Measurements from ENCODE around the gene LYRM4.

Gene LYRM4

DNA sequence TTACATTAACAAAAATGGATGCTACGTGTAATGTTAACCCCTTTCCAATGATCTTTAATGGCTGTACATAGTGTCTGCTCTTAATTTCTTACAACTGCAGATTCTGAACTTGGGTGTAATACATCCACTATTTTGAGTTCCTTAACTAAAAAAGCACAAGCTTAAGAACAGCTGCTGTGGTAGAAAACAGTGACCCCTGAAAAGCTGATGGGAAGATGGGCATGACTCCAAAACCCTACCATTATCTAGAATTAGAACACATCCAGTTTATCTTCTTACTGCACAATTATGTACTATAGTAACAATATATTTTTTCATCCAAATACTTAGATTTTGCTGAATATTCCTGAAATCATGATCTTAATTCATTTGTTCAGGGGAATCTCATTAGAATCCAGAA, 49.3 kb downstream of the LYRM4 start:
- DNase-seq (ENCODE audit: low read depth, low spot score) = no peak
- no peak overlapping the region for H3K27ac ChIP-seq

DNA sequence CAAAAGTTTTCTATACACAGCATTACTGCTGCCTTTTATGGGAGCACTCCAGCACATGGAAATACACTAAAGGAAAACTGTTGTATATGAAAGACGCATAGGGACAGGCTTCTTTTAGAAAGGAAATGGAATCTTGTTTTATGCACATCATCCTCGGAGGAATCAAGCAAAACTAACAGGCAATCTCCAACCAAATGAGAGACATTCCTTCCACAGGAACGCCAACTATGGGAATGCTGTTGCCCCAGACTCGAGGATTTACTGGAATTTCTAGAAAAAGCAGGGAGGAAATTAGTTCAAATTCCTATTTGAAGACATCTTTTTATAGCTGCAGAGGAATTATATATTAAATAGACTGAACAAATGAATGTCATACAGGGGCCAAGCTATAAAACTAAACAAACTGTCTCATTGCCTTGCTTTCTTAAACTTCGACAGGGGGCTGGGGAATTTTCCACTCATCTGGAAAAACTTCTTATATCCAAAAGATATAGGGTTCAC, 52.2 kb downstream of the LYRM4 start:
- no peak overlapping the region for H3K27ac ChIP-seq
- no peak for DNase-seq (ENCODE audit: low read depth, low spot score)

DNA sequence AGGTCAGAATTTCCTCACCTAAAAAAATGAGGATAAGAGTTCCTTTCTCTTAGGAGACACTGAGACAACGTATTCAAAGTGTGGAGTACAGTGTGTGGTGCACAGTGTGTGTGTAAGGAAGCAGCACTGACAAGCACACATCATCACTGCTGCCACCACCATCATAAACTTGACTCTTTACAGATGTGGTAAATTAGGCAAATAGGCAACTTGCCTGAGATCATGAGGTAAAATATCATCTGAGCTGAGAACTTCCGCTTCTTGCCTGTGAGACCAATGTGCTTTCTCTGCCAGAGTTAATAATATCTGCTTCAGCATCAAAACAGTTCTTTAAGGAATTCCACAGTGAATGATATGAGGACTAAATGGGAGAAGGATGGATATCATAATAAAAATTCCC, 52.7 kb downstream of the LYRM4 start:
- no peak for DNase-seq (ENCODE audit: low read depth, low spot score)
- H3K27ac ChIP-seq = no peak overlapping the region

DNA sequence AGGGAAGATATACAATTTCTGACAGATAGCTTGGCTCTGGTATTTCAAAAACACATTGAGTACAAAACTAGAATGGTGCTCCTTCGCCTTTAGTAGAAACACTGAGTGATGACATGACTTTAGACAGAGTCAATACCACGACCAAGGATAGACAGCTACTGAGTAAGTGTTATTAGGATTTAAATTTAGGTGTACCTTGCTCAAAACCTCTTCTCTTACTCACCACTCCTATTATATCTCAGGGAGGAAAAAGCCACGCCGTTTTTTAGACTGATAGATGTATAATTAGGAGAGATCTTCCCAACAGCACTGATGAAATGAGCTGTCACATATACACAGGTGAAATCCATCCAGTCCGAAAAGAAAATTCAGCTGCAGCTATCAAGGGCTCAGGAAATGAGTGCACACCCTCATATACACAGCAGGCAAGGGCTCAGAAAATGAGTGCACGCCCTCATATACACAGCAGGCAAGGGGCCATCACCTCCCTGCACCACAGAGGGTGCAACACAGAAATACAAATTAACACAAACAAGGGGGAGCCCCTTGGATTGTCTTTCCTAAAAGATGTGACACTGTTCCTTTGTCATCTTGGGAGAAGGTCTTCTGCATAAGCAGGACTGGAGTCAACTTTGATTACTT, 53.7 kb downstream of the LYRM4 start:
- DNase-seq (ENCODE audit: low read depth, low spot score) = no peak
- no peak overlapping the region for H3K27ac ChIP-seq

DNA sequence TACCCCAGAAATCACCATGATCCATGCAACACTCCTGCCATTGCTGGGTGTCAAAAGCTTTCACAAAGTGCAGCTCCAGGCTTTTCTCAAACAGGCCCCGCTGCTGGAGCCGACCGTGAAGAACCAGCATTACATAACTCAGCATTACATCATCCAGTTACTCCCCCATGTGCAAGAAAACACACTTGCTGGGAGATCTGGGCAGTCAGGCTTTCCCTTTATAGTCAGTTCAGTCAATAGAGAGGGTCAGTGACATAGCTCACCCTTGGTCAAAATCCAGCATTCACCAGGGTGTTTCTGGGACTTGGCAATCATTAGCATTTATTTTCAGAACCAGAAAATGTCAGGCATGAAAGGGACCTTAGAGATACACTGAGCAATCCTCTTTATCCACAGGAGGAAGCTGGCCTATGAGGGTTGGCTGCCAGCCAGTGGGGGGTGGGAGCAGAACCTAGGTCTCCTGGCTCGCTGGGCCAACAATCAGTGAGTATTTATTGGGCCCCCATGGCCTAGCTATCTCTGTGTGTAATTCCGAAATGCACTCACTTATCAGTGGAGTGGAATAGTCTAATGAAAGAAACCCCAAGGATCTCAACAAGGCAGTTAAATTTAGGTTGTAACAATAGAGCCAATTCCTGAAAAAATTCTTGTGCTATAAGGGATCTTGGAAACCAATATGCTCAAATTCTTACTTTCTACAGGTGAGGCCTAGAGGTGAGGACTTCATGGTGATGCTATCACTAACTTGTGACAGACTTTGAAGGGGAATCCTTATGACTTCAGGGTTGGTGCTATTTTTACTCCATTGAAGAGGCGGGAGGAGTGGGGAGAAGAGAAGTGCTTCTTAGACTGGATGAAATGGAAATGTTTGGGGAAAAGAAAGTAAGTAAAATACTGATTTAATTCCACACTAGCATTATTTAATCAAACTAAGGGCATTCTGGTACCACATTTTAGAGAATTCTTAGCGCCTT, 54.6 kb downstream of the LYRM4 start:
- no peak for DNase-seq (ENCODE audit: low read depth, low spot score)
- peak overlapping the region; percentile 11 for H3K27ac ChIP-seq

DNA sequence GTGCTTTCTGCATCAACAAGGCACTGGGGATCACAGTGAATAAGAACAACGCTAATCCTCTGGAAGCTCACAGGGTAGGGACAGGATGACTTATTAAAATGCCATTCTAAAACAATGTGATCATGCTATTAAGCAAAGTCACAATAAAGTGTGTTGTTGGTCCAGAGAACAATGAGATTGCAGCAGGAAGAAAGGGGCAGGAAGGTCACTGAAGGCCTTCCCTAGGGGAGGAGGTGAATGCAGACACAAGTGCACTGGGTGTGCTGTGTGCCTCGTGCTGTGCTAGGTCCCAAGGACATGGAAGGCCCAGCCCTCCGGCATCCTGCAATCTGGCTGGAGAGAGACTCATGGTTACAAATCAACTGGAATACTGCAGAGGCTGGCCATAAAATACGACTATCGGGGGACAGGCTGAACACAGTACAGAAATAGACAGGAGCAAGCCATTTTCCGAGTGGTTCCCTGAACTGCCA, 55.7 kb downstream of the LYRM4 start:
- no peak for DNase-seq (ENCODE audit: low read depth, low spot score)
- peak overlapping the region; percentile 11 for H3K27ac ChIP-seq

DNA sequence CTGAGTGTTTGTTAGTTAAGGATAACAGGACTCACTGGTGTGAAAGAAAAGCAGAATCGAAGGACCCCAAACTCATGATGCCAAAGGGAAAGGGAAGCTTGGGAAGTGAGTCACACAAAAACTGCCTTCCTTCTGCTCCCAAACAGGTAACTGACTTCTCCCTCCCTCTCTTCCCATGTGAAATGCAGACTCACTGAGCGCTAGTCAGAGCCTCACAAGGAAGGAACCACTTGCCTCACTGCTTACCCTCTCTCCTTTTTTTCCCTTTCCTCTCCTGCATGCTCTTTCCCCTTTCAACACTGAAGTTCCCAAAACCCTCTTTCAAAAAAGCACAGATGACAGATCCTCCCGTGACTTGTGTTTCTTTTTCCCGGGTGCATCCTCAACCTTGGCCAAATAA, 56.4 kb downstream of the LYRM4 start:
- peak overlapping the region; percentile 11 for H3K27ac ChIP-seq
- no peak for DNase-seq (ENCODE audit: low read depth, low spot score)

DNA sequence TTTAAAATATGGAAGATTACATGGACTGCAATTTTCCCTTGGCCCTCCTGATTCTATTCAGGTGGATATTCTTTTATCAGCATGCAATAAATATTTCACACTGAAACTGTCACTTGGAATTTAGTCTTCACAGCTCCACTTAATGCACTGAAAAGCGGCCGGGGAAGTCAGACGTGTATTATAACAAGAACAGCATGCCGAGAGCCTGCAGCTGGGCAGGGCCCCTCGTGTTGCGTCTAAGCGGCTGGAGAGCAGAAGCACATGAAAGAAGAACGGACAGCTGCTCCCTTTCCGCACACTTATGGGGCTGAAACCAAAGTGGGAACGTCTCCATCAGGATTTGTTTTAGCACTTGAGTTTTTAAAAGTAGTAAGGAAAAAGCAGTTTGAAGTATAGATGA, 57.2 kb downstream of the LYRM4 start:
- H3K27ac ChIP-seq = no peak overlapping the region
- no peak for DNase-seq (ENCODE audit: low read depth, low spot score)

DNA sequence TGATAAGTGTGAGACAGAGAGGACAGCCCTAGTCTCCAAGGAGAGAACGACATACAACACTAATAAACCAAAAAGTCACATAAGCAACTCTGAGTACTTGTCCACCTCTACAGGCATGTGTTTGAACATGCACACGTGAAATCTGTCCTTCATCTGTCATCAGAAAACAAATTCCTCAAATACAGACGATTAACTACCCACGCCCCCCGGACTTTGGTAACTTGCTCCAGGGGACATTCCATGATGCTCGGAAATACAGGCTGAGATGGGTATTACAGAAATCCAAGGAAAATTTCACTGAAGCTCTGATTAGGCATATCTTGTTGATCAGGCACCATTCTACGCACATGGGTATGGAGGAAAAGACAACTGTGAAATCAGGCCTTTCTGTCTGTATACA, 57.8 kb downstream of the LYRM4 start:
- no peak for DNase-seq (ENCODE audit: low read depth, low spot score)
- H3K27ac ChIP-seq = no peak overlapping the region

DNA sequence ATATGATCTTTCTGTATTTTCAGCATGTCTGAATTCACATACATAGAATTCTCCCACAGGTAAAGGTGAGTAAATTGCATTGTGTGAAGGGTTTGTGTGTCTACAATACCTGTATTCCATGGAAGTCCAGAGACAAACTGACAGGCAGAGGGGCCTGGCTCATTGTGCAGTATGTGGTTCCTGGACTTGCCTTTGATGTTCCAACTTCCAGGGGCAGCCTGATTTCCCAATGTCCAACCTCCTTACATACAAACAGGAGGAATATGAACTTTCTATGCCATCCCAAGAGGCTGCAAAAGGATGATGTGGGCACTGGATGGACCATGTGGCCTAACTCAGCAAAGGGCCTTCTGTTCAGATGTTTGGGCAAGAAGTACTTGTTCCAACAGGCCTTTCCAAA, 58.5 kb downstream of the LYRM4 start:
- H3K27ac ChIP-seq = no peak overlapping the region

DNA sequence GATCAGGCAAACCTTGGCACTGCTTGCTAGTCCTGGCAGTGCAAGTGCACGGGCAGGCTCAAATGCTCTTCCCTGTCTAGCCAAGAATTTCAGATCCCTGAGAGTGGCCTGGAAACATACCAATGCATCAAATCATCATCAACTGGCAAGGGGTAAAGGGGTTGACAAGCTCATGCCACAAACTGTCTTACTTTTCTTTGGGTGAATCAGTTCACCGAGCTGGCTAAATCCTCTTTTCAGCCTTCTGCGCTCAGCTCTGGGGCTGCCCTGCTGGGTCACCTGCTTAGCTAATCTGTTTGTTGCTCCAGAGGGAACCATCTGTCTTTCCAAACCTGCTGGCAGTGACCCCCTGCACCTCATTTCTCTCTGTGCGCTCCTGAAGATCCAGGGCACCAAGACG, 59.5 kb downstream of the LYRM4 start:
- DNase-seq (ENCODE audit: low read depth, low spot score) = no peak
- H3K27ac ChIP-seq = no peak overlapping the region

More for the DNA sequence above, 58.5 kb downstream of the LYRM4 start:
- DNase-seq (ENCODE audit: low read depth, low spot score) = no peak

DNA sequence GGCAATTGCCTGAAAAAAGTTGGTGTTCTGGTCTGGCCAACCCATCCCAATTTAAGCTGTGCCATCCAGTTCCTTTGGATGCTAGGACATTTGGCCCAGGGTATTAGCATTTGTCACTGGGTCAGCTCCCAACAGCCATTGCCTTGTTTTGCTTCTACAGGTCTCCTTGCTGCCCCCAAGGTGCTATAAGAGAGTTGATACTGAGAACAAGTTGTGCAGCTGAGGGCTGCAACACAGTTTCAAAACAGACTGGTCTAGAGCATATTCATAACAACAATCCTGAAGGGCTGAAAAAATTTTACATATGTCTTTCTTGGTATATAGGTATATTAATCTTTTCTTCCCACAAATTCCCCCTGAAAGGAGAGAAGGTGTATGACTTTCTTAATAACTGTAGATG, 61.0 kb downstream of the LYRM4 start:
- no peak overlapping the region for H3K27ac ChIP-seq
- no peak for DNase-seq (ENCODE audit: low read depth, low spot score)

DNA sequence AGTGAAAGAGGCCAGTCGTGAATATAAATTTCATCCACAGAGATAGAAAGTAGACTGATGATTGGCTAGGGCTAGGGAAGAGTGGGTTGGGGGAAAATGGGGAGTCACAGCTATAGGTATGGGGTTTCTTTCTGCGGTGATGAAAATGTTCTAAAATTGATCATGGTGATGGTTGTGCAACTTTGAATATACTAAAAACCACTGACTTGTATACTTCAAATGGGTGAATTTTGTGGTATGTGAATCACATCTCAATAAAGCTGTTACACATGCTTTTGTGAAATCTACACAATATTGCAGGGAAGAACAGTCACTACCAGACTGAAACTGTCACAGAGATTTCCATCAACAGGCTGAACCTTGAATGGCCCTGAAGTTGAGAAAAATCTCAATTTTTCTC, 61.5 kb downstream of the LYRM4 start:
- no peak overlapping the region for H3K27ac ChIP-seq
- no peak for DNase-seq (ENCODE audit: low read depth, low spot score)

DNA sequence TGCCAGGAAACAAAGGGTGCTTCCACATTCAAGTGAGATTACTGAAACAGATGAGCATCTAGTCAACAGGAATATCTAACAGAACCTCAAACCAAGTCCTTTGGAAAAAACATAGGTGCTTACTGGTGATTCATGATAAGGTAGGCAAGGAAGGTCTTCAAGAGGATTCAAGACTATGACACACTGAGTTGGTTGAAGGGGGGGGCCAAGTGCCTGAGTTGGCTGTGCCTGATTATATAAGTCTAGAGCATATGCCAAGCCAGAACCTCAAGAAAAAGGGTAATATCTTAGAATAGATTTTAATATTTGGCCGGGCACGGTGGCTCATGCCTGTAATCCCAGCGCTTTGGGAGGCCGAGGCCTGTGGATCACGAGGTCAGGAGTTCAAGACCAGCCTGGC, 63.7 kb downstream of the LYRM4 start:
- DNase-seq (ENCODE audit: low read depth, low spot score) = no peak
- no peak overlapping the region for H3K27ac ChIP-seq

DNA sequence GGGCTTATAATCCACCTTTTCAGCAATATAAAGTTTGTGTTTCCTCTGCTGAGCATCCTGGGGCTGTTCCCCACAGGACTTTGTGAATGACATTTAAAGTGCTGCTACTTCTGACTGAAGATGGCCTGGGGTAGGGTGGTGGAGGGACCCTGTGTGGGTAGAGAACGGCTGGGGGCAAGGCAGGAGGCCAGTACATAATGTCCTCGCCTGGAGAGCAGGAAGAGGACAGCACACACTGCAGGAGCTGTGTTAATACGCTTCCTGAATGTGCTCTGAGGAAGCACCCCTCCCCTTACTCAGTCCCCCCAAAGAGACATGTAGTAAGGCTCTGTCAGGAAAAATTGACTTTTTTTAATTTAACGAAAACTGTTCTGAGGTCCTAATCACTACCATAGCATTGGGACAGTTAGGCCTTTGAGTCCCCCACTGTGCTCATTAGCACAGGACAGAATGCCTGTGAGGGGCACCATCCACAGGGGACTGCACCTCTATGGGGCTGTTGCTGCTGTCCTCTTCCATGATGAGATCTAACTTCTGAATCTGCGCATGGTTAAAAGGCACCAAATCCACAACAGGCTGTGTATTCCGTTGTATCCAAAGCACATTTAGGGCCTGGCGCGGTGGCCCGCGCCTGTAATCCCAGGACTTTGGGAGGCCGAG, 68.5 kb downstream of the LYRM4 start:
- H3K27ac ChIP-seq = no peak overlapping the region
- no peak for DNase-seq (ENCODE audit: low read depth, low spot score)

DNA sequence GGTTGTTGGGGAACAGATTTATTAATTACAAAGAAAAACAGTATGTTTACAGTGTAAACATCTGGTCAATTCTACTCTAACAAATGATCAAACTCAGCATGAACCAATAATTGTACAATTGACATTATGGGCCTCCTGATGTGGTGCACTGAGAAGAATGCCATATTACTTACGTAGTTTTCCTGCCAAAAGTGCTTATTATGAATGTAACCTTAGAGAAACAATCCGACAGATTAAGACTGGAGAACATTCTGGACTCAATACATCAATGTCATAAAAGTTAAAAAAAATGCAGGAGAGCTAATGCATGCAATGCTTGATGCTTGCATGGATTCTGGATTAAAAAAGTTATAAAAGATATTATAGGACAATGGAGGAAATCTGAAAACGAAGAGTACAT, 69.0 kb downstream of the LYRM4 start:
- no peak for DNase-seq (ENCODE audit: low read depth, low spot score)
- H3K27ac ChIP-seq = no peak overlapping the region

DNA sequence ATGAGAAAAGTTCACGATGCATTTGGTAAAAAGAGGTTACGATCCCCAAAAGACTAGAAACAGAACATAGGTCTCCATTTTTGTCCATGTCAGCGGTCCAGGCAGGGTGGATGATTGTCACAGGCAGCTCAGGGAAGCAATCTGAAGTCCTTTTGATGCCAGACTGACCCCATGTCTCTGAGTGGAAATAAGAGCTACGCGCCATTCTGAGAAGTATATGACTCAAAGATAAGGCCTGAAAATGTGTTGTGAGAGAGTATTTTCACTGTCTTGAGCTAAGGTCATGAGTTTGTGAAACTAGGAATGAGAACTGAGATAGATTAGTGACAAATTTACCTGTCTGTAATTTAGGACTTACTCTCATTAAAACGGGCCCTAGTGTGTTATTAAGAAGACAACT, 69.5 kb downstream of the LYRM4 start:
- DNase-seq (ENCODE audit: low read depth, low spot score) = no peak
- H3K27ac ChIP-seq = no peak overlapping the region

DNA sequence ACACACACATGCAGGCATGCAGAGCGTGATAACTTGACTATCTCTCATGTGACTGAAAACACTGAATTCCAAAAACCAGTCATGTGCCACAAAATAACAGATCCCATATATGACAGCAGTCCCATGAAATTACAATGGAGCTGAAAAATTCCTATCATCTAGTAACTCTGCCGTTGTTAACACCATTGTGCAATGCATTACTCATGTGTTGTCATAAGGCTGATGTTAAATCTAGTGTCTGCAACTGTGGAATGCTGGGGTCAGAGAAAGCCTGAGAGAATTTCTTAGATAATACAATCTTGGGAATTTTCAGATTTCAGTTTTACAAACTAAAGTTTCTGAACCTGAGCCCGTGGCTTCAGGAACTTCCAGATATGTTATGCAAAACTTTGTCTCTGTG, 70.2 kb downstream of the LYRM4 start:
- H3K27ac ChIP-seq = peak overlapping the region; percentile 11
- DNase-seq (ENCODE audit: low read depth, low spot score) = peak; percentile 22

DNA sequence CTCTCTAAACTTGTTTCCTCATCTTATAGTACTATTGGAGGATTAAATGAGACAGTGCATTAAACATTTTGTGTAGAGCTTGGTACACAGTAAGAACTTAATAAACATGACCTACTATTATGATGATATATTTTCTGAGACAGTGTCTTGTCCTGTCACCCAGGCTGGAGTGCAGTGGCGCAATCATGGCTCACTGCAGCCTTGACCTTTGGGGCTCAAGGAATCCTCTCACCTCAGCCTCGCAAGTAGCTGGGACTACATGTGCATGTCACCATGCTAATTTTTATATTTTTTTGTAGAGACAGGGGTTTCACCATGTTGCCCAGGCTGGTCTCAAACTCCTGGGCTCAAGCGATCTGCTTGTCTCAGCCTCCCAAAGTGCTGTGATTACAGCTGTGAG, 72.1 kb downstream of the LYRM4 start:
- no peak overlapping the region for H3K27ac ChIP-seq
- DNase-seq (ENCODE audit: low read depth, low spot score) = no peak

DNA sequence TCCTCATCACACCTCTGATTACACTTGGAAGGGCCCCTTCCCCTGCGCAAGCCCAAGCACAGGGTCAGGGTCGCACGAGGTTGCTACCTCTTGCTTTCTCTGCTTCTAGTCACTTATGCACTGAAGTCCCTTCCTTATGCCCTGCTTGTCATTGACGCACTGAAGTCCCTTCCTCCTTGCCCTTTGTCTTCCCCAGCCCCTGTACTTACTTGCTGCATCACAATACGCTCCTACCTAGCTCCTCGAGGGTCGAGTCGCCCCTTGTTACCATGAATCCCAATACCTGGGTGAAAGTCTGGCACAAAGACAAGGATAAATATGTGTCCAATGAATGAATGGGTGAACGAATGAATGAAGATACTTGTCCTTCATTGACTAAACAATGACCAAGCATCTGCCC, 75.9 kb downstream of the LYRM4 start:
- no peak for DNase-seq (ENCODE audit: low read depth, low spot score)
- H3K27ac ChIP-seq = no peak overlapping the region

DNA sequence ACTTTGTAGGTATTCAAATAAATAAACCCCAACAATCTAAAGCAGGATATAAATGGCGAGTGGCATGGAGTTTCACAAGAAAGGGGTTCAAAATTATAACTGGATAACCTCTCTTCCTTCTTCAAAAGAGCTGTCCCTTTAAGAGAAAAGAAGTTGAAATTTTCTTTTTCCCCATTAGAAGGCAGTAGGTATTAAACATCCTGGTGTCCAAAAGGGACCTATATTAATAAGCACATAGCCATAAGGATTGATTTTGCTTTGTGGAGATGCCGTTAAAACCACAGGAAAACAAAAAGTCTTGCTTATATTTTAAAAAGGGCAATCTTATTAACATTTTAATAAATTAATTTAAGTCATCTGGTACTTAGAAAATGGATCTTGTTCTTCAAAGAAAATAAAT, 76.5 kb downstream of the LYRM4 start:
- no peak for DNase-seq (ENCODE audit: low read depth, low spot score)

More for the DNA sequence above, 76.5 kb downstream of the LYRM4 start:
- H3K27ac ChIP-seq = no peak overlapping the region
